Putamen (tissue), 1 donor: ENCODE results near the gene FAM174C.

Experiments used
- DNase-seq: peaks from one replicate; pipeline ENCODE4 v3.0.0-alpha.2; 2016; ENCODE audit warnings: low spot score

Gene FAM174C

DNA sequence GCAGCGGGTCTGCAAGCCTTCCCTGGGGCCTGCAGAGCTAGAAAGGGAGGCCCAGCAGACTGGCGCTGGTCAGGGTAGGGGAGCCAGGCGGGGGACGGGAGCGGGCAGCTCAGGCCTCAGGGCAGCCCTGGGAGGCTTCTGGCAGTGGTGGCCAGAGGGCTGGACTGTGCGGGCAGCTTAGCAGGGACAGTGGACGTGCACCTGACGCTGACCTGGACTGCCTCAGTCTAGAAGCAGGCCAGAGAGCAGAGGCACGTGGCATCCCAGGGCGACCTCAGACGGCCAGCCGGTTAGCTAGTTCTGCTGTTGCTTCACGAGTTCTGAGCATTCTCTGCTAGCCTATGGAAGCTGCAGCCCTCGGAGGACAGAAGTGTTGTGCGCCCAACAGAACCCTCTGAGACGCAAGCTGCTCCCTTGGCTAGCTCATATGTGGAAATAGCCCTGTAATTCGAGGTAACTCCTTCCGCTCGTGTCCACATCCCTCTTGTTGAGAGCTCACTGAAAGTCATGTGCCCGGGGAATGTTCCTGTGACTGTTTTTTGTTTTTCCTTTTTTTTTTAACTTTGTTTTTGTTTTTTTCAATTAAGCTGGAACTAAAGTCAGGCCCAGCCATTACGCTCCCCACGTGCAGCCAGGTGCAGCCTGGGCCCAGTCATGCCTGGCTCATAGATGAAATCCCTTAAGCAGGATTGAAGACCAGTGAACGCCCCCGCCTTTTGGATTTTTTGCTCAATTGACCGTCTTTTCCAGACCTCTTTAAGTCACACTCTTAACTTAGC is 1.9 kb upstream of the FAM174C start:
- DNase-seq: no peak

DNA sequence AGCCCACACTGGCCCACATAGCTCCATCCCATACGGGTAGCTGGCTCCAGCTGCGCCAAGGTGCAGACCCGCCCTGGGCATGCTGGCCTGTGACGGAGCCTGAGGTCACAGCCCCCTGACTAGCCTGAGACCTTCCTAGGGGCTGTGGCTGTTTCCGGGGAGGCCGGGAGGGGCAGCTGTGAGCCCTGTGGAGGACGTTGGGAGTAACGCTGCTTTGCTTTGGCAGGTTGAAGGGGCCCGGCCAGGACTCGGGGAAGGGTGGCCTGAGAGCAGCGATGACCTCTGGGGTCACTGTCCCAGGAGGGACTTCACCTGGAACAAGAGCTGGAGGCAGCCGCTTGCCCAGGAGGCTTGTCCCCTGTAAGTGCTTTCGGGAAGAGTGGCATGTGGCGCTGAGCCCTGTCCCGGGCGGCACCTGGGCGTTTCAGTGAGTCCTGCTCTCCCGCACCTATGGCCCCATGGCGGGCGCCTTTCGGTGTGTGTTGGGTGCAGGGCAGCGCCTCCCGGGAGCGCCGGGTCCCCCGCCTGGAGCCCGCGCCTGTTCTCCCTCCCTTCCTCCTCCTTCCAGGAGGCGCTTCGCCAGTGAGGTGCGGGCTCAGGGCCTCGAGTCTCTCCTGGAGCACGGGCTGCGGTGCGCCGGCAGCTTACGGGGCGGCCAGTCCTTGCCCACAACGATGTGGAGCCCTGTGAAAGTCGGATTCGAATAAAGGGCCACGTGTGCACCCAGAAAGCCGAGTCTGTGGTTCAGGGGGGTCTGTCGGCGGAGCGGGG is 1.1 kb upstream of the FAM174C start:
- no peak for DNase-seq

GRCh38 chr19:1274852-1275259 is 474 bp upstream of the FAM174C start:
- DNase-seq: no peak

GRCh38 chr19:1275976-1276627 is 772 bp downstream of the FAM174C start:
- peak; percentile 24 for DNase-seq

DNA sequence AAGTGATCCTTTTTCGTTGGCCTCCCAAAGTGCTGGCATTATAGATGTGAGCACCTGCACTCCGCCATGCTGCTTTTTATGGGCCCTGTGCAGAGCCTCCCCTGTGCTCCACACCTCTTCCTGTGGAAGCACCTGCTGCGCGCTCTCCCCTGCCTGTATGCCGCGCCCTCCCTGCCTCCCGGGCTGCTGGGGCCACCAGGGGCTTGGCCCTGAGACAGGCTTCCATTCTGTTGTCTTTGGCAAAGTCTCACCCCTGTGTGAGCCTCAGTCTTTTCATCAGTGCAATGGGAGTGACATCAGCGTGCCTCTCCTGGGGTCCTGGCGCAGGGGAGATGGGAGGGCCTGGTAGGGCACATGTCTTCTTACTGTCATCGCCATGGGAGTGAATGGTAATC is 1.3 kb downstream of the FAM174C start:
- DNase-seq: no peak

DNA sequence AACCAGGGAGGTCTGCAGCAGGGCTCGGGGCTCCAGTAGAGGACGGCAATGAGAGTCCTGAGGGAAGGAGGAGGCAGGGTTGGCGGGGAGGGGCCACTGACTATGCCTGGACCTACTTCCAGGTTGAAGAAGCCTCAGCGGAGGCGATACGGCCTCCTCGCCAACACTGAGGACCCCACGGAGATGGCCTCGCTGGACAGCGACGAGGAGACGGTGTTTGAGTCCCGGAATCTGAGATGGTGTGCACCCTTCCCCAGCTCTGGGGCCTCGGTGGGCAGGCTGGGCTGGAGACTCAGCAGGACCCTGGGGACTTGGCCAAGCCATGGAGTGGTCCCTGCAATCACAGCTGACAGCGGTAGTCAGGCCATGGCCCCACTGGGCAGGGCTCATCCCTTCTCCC is 1.7 kb downstream of the FAM174C start:
- DNase-seq: no peak

DNA sequence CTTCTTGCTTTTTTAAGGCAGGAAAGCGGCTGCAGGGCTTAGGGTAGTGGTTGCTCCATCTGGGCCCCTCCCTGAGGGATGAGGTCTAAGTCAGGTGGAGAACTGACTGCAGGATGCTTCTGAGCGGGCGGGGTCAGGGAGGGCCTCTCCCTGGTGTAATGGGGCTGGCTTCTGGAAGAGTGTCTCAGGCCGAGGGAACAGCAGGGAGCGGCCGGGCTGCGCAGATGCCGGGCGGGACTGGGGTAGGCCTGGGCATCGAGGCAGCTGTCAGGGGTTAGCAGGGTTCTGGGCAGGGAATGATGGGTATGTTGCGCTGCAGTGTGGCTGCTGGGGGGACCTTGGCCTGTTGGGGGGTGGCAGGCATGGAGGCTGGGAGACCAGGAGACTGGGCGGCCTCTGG is 2.7 kb downstream of the FAM174C start:
- no peak for DNase-seq

DNA sequence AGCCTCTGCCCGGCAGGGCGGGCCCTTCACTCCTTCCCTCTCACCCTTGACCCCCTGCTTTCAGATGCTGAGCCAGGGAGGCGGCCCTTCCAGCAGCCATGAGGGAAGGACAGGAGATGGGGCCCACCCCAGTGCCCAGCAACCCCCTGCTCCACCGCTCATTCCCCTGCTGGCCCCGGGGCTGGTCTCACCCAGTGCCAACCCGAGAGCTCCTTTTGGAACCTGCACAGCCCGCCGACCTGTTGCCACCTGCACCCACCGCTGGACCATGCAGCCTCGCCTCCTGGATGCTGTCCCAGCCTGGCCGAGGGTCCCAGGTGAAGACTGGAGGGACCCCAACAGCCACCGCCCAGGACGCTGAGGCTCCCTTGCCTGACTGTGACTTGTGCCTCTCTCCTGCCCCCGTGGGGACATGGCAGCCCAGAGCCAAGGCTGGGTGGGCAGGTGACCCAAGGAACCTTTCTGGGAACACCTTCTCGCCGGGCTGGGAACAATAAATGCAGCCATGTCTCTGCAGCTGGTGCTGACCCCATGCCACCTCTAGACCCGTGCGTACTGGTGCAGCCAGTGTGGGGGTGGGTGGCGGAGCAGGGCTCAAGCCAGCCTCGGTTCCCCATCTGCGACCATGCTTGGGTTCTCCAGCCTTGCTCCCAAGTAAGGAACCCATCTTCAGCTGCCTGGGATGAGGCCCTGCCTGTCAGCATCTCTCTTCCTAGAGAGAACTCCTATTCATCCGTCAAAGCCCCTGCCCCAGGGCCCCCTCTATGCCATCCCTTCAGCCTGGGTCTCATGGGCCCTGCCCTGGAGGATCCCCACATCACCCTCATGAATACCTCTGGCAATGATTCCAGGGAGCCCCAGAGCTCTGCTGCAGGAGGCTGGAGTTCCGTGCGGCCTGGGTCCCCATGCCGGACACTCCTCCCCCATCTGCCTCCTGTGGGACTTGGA is 3.7 kb downstream of the FAM174C start:
- no peak for DNase-seq

GRCh38 chr19:1279782-1280341 is 4.5 kb downstream of the FAM174C start:
- DNase-seq: peak; percentile 79

DNA sequence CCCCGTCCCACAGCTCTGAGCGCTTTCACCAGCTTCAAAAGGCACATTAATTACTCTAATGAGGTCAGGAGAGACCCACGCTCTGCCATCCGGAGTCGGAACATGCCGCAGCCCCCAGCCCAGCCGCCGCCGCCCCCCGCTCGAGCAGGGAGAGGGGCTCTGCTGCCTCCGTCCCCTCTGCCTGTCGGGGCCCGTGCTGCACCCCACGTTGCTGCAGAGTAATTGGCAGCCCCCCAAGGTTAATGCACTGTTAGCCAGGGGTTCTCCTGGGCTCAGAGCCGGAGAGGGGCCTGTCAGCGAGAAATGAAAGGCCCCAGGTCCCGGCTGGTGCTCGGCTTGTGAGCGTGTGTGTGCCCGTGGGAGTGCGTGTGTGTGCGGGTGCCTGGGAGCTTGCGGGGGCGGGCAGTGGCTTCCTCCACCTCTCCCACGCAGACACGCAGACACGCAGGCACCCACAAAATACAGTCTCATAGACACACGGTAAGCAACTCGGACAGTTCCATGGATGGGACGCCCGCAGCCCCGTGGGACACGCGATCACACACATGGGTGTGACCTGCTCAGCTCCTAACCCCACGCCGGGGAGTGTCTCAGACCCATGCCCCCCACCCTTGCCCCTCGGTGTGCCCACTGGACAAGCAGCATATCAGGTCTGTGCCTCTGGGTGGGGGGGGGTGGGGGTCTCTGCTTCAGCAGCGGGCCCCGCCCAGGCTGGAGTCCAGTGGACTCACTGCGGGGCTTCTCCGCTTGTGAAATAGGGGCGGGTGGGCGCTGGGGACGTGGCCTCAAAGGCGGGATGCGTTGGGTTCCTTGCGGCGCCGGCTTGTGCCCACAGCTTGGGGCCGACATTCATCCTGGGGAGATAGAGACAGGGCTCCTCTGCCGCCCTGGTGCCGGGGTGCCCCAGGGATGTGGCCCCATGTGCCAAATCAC is 5.6 kb downstream of the FAM174C start:
- DNase-seq: no peak

DNA sequence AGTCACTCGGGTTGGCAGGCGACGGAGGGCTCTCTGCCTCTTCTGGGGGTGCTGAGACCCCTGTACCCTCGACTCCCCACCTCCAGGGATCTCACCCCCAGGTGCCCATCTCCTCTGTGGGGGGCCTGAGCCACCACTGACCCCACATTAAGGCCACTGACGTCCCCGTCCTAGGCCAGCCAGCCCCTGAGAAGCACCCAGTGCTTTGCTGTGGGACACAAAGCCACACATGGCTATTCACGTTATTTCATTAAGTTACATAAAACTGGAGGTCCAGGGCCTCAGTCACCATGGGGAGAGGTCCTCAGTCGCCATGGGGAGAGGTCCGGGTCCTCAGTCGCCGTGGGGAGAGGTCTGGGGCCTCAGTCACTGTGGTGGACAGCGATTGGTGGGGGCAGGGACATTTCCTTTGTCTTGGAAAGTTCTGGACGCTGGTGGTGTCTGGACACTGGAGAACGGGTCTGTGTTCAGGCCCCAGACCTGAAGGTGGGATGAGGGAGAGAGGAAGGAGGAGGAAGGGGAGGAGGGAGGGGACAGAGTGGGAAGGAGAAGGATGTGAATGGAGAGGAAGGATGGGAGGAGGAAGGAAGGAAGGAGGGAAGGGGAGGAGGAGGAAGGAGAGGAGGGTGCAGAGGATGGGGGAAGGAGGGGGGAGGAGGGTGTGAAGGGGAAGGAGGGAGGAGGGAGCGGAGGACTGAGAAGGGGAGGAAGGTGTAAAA is 6.4 kb downstream of the FAM174C start:
- DNase-seq: no peak

GRCh38 chr19:1282588-1283206 is 7.4 kb downstream of the FAM174C start:
- DNase-seq: no peak

DNA sequence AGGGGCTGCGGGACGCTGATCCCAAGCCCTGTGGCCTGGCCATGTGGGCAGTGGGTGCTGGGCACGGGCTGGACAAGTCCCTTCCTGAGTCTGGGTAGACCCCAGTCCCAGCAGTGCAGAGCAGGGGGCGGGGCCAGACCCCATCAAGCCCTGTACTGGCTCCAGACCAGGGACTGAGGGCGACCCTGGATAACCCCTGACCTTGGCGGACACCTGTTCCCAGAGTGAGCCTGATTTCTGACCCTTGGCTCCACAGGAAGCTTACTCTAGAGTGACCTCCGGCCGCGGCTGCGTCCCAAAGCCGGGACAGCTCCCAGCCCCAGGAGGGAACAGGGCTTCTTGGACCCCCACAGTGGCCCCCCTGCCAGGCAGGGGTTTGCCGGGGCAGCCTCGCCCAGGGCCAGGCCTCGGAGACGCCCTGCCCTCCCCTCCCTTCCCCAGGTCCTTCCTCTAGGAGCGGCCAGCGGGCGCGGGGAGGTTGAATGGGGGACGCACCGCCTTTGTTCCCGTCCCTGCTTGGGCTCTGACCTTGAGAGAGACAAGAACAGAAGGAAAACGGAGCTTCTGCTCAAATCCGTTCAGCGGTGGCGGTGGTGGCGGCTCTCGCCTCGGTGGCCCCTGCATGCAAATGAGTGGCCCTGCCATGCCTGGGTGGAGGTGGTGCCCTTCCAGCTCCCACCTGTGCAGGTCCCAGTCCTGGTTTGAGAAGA is 8.0 kb downstream of the FAM174C start:
- no peak for DNase-seq

DNA sequence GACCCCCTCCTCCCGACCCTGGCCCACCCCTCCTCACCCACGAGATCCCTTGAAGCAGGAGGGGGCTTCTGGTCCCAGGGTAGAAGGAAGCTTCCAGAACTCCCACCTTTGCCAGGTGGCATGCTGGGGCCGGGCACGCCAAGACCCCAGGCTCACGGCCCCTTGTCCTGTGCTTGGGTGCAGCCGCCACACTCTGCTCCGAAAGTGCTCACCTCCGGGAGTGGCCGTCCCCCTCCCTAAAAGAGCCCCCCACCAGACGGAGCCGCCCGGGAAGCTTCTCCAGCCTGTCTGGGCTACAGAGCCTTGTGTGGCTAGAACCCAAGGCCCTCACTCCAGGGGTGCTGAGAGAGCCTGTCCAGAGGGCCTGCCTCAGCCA is 8.6 kb downstream of the FAM174C start:
- no peak for DNase-seq

DNA sequence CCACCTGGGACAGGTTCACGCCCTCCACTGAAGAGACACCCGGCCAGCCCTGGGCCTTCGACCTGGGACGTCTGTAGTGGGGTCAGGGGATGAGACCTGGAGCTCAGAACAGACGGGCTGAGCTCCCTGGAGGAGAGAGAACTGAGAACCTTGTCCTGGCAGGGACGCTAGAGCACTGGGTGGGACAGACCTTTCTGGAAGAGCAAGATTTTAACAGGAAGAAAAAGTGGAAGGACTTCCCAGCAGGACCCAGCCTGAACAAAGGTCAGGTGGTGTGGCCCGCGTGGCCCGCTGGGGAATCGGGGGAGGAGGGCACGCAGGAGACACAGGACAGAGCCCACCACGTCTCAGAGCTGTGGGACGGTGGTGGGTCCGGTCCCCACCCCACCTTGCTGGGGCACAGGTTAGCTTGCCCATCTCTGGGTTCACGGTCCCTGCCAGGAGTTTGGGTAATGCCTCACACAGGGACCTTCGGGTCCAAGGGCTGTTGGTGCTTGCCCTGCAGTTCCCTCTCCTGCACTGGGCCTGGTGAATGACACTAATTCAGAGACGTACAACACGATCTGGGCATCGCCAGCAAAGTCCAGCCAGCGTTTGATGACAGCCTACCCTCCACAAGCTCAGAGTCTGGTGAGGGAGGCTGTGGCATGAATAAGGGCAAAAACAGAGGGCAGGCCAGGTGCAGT is 9.1 kb downstream of the FAM174C start:
- DNase-seq: no peak

- no peak for DNase-seq
Observed at GRCh38 chr19:1284979-1285736, 9.8 kb downstream of the FAM174C start.

DNA sequence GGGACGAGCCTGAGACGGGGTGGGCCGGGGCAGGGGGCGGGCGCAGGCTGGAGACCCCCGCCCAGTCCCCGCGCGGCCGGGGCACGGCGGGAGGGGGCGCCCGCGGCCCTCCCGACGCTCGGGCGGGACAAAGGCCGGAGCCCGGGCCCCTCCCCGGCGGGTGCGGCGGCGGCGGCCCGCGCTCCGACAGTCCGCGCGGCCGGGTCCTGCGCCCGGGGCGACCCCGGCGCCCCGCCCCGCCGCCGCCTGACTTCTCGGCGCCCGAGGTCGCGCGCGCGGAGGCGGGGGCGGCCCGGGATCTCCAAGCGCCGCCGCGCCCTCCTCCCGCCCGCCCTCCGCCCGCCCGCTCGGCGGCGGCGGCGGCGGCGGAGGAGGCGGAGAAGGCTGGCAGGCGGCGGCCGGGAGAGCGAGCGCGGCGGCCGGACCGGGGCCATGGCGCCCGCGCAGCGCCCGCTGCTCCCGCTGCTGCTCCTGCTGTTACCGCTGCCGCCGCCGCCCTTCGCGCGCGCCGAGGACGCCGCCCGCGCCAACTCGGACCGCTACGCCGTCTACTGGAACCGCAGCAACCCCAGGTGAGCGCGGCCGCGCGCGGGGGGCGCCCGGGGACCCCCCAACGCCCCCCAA is 10.5 kb downstream of the FAM174C start, which contains the start of gene EFNA2:
TSS of gene EFNA2 (plus strand) at position 137 of the 624 bp plus-strand sequence. CDS start at position 433, 296 bp downstream.
- no peak for DNase-seq
